B cell (primary cell): ENCODE results near the gene BTAF1. TPM values are rescaled to one million over a fixed set of nuclear protein-coding genes. Genes with fewer than 3 reads are reported as not detected.

ENCODE experiments used
- ATAC-seq: fragments of 200-7000 bp; cut with Tn5 transposase; one replicate; pipeline ENCODE4 v1.10.0; 2021; ENCODE audit warnings: low read depth, mild to moderate bottlenecking, moderate number of reproducible peaks, moderate library complexity
- CTCF ChIA-PET: fragments of 350-600 bp; sonication (Branson Sonifier 250); formaldehyde crosslinking; loops from one replicate; lab custom pipeline; 2021; ENCODE audit warnings: antibody characterized with exemption, inconsistent platforms; lab: Charles Lee
- POLR2A ChIA-PET: fragments of 350-600 bp; sonication (Branson Sonifier 250); formaldehyde crosslinking; loops from one replicate; lab custom pipeline; 2021; ENCODE audit warnings: antibody characterized with exemption; lab: Charles Lee
- DNase-seq: peaks from one replicate; pipeline ENCODE4 v3.0.0; 2013
- H2AFZ ChIP-seq: 2 replicates; pipeline ENCODE4 v1.6.1; 2012; ENCODE audit warnings: mild to moderate bottlenecking, low read depth, low read length; ENCODE audit not compliant: insufficient read depth, poor library complexity, severe bottlenecking
- H3K27ac ChIP-seq, 2 donors: 1 replicate in 1 of 2; 2 replicates in 1 of 2; pipeline ENCODE4 v1.5.1; 2012 to 2013; ENCODE audit warnings: low read length in 2 of 2, mild to moderate bottlenecking in 2 of 2, moderate library complexity in 1 of 2
- H3K27me3 ChIP-seq, 4 experiments: fragments of 200-600 bp in 1 of 4; sonication (generic) in 1 of 4; replicated peaks in 1 of 4; 1 replicate in 2 of 4; 2 replicates in 2 of 4; pipeline versions ENCODE4 v1.6.1 to v1.7.0; 2013 to 2016; ENCODE audit warnings: low read length in 3 of 4, mild to moderate bottlenecking in 2 of 4, mixed read lengths in 1 of 4, moderate library complexity in 1 of 4; ENCODE audit not compliant: insufficient read depth in 4 of 4, control insufficient read depth in 3 of 4; ENCODE audit errors: control extremely low read depth in 1 of 4
- H3K36me3 ChIP-seq, 2 experiments: replicated peaks in 1 of 2; 1 replicate in 1 of 2; 2 replicates in 1 of 2; pipeline versions ENCODE4 v1.6.1 to v1.7.1; 2013; ENCODE audit warnings: low read length in 1 of 2; ENCODE audit not compliant: insufficient read depth in 2 of 2, control insufficient read depth in 1 of 2; ENCODE audit errors: control extremely low read depth in 1 of 2, extremely low read depth in 1 of 2
- H3K4me1 ChIP-seq, 2 donors: fragments of 200-600 bp in 1 of 2; sonication (generic) in 1 of 2; 1 replicate in 1 of 2; 2 replicates in 1 of 2; pipeline versions ENCODE4 v1.5.1 to v1.6.1; 2013 to 2017; ENCODE audit warnings: low read length in 2 of 2; ENCODE audit not compliant: control insufficient read depth in 2 of 2, insufficient read depth in 2 of 2
- H3K4me2 ChIP-seq: replicated peaks from 2 replicates; pipeline ENCODE3; 2012; ENCODE audit warnings: mild to moderate bottlenecking, low read depth, low read length; ENCODE audit not compliant: poor library complexity, severe bottlenecking
- H3K4me3 ChIP-seq, 5 experiments: fragments of 200-600 bp in 1 of 5; sonication (generic) in 1 of 5; 1 replicate in 3 of 5; 2 replicates in 2 of 5; pipeline versions ENCODE4 v1.5.1 to v1.7.0; 2011 to 2016; ENCODE audit warnings: low read length in 4 of 5, mild to moderate bottlenecking in 4 of 5, low read depth in 2 of 5, control low read depth in 1 of 5, moderate library complexity in 1 of 5; ENCODE audit not compliant: insufficient read depth in 1 of 5; ENCODE audit errors: control extremely low read depth in 1 of 5, extremely low read depth in 1 of 5
- H3K79me2 ChIP-seq: fragments of 200-600 bp; sonication (generic); one replicate; pipeline ENCODE4 v1.6.0; 2016; ENCODE audit warnings: low read length; ENCODE audit not compliant: control insufficient read depth, insufficient read depth
- H3K9ac ChIP-seq: fragments of 200-600 bp; sonication (generic); 2 replicates; pipeline ENCODE4 v1.6.1; 2017; ENCODE audit warnings: mild to moderate bottlenecking, low read length, moderate library complexity
- H3K9me3 ChIP-seq, 3 donors: one replicate each; pipeline versions ENCODE4 v1.6.1 to v1.7.1; 2013; ENCODE audit warnings: low read length in 2 of 3; ENCODE audit not compliant: control insufficient read depth in 2 of 3, insufficient read depth in 1 of 3; ENCODE audit errors: control extremely low read depth in 1 of 3
- H4K20me1 ChIP-seq: 2 replicates; pipeline ENCODE4 v1.6.0; 2012; ENCODE audit warnings: mild to moderate bottlenecking, low read length; ENCODE audit not compliant: insufficient read depth, control insufficient read depth, poor library complexity, severe bottlenecking
- H3K27ac Mint-ChIP-seq: one replicate; pipeline ENCODE4 v1.8.0; 2021; ENCODE audit warnings: mixed read lengths
- H3K27me3 Mint-ChIP-seq: one replicate; pipeline ENCODE4 v1.8.0; 2021; ENCODE audit warnings: mixed read lengths
- H3K4me1 Mint-ChIP-seq: one replicate; pipeline ENCODE4 v1.8.0; 2021; ENCODE audit warnings: mixed read lengths
- H3K4me3 Mint-ChIP-seq: one replicate; pipeline ENCODE4 v1.8.0; 2021; ENCODE audit warnings: mixed read lengths
- H3K9me3 Mint-ChIP-seq: one replicate; pipeline ENCODE4 v1.8.0; 2022; ENCODE audit warnings: mixed read lengths; ENCODE audit not compliant: insufficient read depth
- CTCF ChIP-seq: fragments of 200-600 bp; IDR thresholded peaks from one replicate; pipeline ENCODE4 v1.8.0; 2022; ENCODE audit warnings: antibody characterized with exemption, mild to moderate bottlenecking
- EZH2 ChIP-seq: IDR thresholded peaks from 2 replicates; pipeline ENCODE4 v1.6.1; 2012; ENCODE audit warnings: borderline replicate concordance, low read depth, mild to moderate bottlenecking, moderate library complexity, low read length; ENCODE audit not compliant: insufficient read depth, poor library complexity, severe bottlenecking
- WGBS: methylation state at CpG from one replicate; pipeline ENCODE4 v1.1.5; 2013; ENCODE audit warnings: missing lambda C conversion rate; ENCODE audit not compliant: insufficient coverage; 5-methylcytosine and 5-hydroxymethylcytosine counted together
- intact Hi-C: fragments of 100-400 bp; cut with micrococcal nuclease; formaldehyde crosslinking; loops from one replicate; pipeline ENCODE4 v1.10.0; 2022
- polyA plus RNA-seq: library from polyadenylated mRNA; depleted of rRNA; stranded (reverse); fragments of >200 nt; gene quantifications from 2 replicates; pipeline ENCODE4 v1.2.3, GENCODE V29; 2012
- total RNA-seq, 2 donors: library from RNA; stranded (reverse); fragments of 120-200 nt in 1 of 2; gene quantifications; 1 replicate in 1 of 2; 2 replicates in 1 of 2; pipeline versions ENCODE4 v1.2.3 to v1.2.4, GENCODE V29; 2013 to 2022

Gene BTAF1
- total and polyA plus RNA-seq, 2 donors (not counting 1 experiment from before 2014, with no cell fraction given): 58.2 to 78.1 TPM

GRCh38 chr10:91977491-91977890, 53.9 kb downstream of the BTAF1 start:
- intact Hi-C loops: no loop called here
- ATAC-seq: no peak
- Histone ChIP-seq H4K20me1 (no peaks in the 10 kb centered on the region), H3K79me2 (no peaks in the 10 kb centered on the region), H3K4me2 (no peak overlapping the region), H3K4me1 (no peaks in the 10 kb centered on the region), H2AFZ (no peak overlapping the region), H3K9ac (no peak overlapping the region), H3K27ac (no peak overlapping the region), H3K4me3 (no peak overlapping the region), H3K36me3 (peaks cover 3 to 21% of the 10 kb centered on the region in 2 experiments), H3K9me3 (no peaks in the 10 kb centered on the region), H3K27me3 (no peaks in the 10 kb centered on the region)
- Mint-ChIP-seq H3K27me3 (no peaks in the 10 kb centered on the region), H3K4me1 (peaks cover 3% of the 10 kb centered on the region), H3K27ac (no peak overlapping the region), H3K9me3 (no peaks in the 10 kb centered on the region), H3K4me3 (no peak overlapping the region)
- TF ChIP-seq CTCF: no peak
- TF ChIP-seq EZH2: no peak
- no peak for DNase-seq
- CTCF ChIA-PET: no interaction called here
- POLR2A ChIA-PET: no interaction called here
- WGBS: no CpG with 5 or more reads among the region's 2 CpGs

- Mint-ChIP-seq H3K27ac (no peak overlapping the region), H3K9me3 (no peaks in the 10 kb centered on the region), H3K27me3 (no peaks in the 10 kb centered on the region), H3K4me1 (peaks cover 3% of the 10 kb centered on the region), H3K4me3 (no peak overlapping the region)
- H3K79me2 ChIP-seq: no peaks in the 10 kb centered on the region
- DNase-seq (no peak), ATAC-seq (no peak)
- POLR2A ChIA-PET: no interaction called here
- no peak overlapping the region for H3K4me2 ChIP-seq
- no peak overlapping the region for H2AFZ ChIP-seq
- intact Hi-C loops: no loop called here
- H3K36me3 ChIP-seq: peaks cover 4 to 30% of the 10 kb centered on the region in 2 experiments
- H3K9me3 ChIP-seq: no peaks in the 10 kb centered on the region
- CTCF ChIA-PET: no interaction called here
- WGBS: no CpG with 5 or more reads among the region's 1 CpG
- no peaks in the 10 kb centered on the region for H4K20me1 ChIP-seq
- H3K4me3 ChIP-seq: no peak overlapping the region
- no peak overlapping the region for H3K9ac ChIP-seq
- no peaks in the 10 kb centered on the region for H3K4me1 ChIP-seq
- no peak overlapping the region for H3K27ac ChIP-seq
- TF ChIP-seq EZH2 (no peak), CTCF (no peak)
- no peaks in the 10 kb centered on the region for H3K27me3 ChIP-seq
These were observed 55.0 kb downstream of the BTAF1 start for GRCh38 chr10:91978585-91978984.
